NCI-H1105 treated with DMSO at 0.1 percent for 48 hours (cell line): ENCODE results near the gene NR5A1.

Experiments used
- DNase-seq: peaks from one replicate; lab custom pipeline; 2025; lab: John Stamatoyannopoulos, UW

NR5A1 gene

GRCh38 chr9:124506931-124507879 is at the start of gene NR5A1:
Gene NR5A1, minus strand, starts transcription at chr9:124507399. Its CDS starts 4,004 bp downstream, at chr9:124503395.
- no peak for DNase-seq

DNA sequence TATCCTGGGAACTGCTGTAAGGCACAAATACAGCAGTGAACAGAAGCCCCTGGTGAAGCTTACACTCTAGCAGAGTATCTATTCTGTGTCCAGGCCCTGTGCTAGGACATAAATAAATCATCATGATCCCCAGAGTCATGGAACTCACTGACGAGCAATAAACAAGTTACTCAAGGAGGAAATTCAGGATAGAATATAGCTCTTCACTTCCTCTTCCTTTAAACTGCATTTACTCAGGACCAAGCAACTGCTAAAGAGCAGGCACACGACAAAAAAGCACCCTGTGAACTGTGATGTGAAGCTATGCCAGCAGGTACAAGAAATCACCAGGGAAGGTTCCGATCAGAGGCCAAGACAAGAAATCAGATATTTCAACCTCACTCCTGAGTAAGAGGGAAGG is 47.8 kb upstream of the NR5A1 start:
- no peak for DNase-seq

GRCh38 chr9:124553738-124554137 is 46.5 kb upstream of the NR5A1 start:
- DNase-seq, result peak; percentile 13

DNA sequence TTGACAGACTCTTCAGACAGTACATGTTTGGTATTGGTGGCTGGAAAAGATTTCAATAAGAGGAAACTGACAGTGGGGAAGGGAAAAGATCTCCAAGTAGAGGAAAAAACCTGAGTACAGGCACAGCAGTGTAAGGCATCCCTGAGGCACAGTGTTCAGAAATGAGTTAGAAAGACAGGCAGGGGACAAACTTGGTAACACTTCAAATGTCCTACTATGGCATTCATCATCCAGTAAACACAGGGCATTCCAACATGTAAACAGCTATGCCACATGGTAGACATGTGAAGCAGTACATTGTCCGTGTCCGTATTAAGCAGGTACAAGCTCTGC is 45.0 kb upstream of the NR5A1 start:
- DNase-seq, result no peak

- DNase-seq, result peak; percentile 31
Measured at GRCh38 chr9:124551472-124552272, 44.5 kb upstream of the NR5A1 start.

- no peak for DNase-seq
Measured at GRCh38 chr9:124550072-124550471, 42.9 kb upstream of the NR5A1 start.

DNA sequence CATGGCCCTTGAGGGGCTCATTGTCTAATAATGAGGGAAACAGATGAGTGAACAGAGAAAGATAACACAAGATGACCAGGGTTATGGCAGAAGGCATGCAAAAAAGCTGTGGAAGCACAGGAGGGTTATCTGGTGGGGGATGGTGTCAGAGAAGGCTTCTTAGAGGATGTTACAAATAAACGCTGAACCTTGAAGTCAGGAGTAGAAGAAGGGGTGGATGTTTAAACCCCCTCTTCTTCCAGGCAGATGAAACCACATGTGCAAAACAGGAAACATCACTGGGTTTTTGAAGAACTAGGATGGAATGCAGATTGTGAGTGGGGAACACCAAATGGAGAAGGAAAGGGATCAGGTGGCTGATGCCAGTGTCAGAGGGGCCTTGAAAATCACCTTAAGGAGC is 41.8 kb upstream of the NR5A1 start:
- DNase-seq, result no peak

DNA sequence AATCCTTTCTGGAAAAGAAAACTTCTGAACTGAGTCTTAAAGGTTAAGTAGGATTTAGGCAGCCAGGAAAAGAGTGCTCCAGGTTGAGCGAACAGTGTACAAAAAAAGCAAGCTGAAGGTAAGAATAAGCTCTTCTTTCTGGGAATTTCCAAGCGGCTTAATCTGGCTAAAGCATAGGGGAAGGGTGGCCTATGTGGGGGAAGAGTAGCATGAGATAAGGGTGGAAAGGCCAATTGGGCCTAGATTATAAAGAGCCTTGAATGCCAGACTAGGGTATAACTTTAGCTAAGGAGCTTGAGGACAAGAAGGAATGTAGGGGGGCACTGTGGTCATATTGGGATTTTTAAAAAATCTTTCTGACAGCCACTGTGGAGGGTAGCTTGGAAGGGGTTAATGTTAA is 37.3 kb upstream of the NR5A1 start:
- DNase-seq, result no peak

GRCh38 chr9:124541824-124542223 is 34.6 kb upstream of the NR5A1 start:
- no peak for DNase-seq

DNA sequence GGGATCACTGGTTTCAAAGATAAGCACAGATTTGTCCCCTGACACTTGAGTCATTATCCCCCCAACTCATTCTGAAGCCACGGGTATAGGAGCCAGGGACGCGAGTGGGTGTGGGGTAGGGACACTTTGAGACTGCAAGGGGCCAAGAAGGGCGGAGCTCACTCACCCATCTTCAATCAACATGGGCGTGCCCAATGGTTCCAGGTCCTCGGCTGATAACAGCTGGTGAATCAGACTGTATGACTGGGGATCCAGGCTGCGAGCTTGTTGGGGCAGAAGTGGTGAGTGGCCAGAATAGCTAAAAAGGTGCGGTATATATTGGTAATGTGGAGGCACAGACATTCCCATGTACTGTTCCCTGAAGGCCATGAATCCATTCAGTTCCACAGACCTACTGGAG is 30.7 kb upstream of the NR5A1 start:
- DNase-seq, result no peak

- DNase-seq, result no peak
Measured at GRCh38 chr9:124535846-124536245, 28.6 kb upstream of the NR5A1 start.

DNA sequence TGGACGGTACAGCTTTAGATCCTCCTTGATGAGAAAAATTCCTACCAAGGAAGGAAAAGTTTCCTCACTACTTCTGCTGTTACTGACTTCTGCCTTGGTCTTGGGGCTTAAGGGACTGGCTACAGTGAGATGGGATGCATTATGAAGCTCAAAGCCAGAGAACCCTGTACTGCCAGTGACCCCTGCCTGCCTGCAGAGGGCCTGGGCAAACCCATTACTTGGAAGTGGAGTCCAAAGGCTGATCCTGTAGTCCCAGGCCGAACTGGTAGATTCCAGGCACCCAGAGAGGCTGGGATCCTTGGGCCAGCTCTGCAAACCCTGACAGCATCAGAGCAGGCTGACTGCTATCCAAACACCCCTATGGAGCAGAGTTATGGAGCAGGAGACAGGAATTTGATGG is 25.7 kb upstream of the NR5A1 start:
- DNase-seq, result no peak

- DNase-seq, result no peak
Measured at GRCh38 chr9:124531115-124531514, 23.9 kb upstream of the NR5A1 start.

DNA sequence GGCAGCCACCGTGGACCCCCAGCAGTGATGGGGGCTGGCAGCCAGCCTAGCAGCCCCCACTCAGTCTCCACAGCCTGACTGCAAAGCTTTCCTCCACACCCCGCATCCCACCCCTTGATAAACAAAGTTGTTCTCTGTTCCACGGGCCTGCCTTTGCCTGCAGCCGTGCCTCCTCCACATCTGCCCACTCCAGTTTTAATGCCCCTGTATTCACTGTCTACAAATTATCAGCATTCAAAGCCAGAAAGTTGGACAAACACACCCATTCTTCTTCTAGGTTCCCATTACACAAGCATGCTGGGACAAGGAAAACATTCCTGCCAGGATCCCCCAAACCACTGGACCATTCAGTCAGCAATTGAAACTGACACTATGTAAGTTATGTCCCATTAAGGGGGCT is 23.0 kb upstream of the NR5A1 start:
- no peak for DNase-seq

- no peak for DNase-seq
Measured at GRCh38 chr9:124527781-124528180, 20.6 kb upstream of the NR5A1 start.

GRCh38 chr9:124526174-124526573 is 19.0 kb upstream of the NR5A1 start:
- no peak for DNase-seq

- no peak for DNase-seq
Measured at GRCh38 chr9:124522121-124523098, 15.2 kb upstream of the NR5A1 start.

GRCh38 chr9:124521142-124521541 is 13.9 kb upstream of the NR5A1 start:
- no peak for DNase-seq

DNA sequence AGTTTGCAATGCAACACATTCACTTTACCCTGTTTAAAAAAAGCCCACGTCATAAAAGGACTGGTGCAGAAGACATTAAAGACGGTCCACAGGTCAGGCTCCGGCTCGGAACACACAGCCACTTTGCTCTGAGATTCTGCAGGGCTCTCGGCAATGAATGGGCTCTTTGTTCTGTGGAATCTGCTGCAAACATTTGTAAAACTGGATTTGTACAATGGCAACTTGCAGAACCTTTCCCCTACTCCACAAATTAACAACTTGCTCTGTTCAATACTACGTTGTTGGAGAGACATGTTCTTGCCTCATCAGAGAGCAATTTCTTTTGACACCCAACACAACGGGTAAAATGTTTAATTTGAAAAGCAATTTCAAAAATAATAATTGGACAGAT is 13.0 kb upstream of the NR5A1 start:
- no peak for DNase-seq

- DNase-seq, result no peak
Measured at GRCh38 chr9:124518116-124518515, 10.9 kb upstream of the NR5A1 start.

GRCh38 chr9:124517600-124517999 is 10.4 kb upstream of the NR5A1 start:
- DNase-seq, result no peak

DNA sequence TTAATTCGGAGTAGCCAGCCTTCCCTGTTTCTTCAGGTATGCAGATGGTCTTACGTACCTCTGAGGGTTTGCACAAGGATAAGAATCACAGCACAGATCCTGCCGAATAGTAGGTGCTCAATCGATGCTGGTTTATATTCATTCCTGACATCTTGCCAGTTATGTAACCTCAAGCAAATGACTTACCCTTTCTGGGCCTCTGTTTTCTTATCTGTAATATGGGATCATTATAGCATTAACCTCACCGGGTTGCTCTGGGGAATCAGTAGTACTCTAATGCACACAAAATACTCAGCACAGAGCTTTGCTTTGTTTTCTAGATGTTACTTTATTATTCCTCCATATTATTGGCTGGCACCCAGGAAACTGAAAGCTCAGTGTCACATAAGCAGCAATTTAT is 7.7 kb upstream of the NR5A1 start:
- DNase-seq, result no peak
